IMR-90 (cell line): ENCODE results near the gene SCARF2.

Source experiments
- CTCF ChIP-seq: conservative IDR thresholded peaks from 2 replicates; pipeline ENCODE4 v1.5.1; 2012; ENCODE audit warnings: mild to moderate bottlenecking, low read depth, low read length, improper control_type of control experiment
- MAZ ChIP-seq: IDR thresholded peaks from 2 replicates; pipeline ENCODE4 v1.6.1; 2012; ENCODE audit warnings: low read depth, mild to moderate bottlenecking, low read length, improper control_type of control experiment, moderate library complexity, borderline replicate concordance
- MXI1 ChIP-seq: IDR thresholded peaks from 2 replicates; pipeline ENCODE4 v1.6.1; 2012; ENCODE audit warnings: low read depth, mild to moderate bottlenecking, low read length, moderate library complexity, borderline replicate concordance
- POLR2A ChIP-seq: IDR thresholded peaks from 2 replicates; pipeline ENCODE4 v1.6.1; 2012; ENCODE audit warnings: mild to moderate bottlenecking, low read depth, low read length
- RAD21 ChIP-seq: IDR thresholded peaks from 2 replicates; pipeline ENCODE4 v1.6.1; 2012; ENCODE audit warnings: low read length, improper control_type of control experiment

GRCh38 chr22:20471126-20471833 is 33.7 kb upstream of the SCARF2 start:
- TF ChIP-seq CTCF (no peak), RAD21 (no peak), POLR2A (no peak), MXI1 (no peak), MAZ (no peak)
